ENCODE data around the gene AOC3. TPM values are rescaled to one million over a fixed set of nuclear protein-coding genes. Genes with fewer than 3 reads are reported as not detected.

The AOC3 gene
- total and polyA plus RNA-seq, 2 of the 13 experiments (the other 11 are each of a cell fraction or from before 2014, with no cell fraction given) = 8.7 to 51.7 TPM

GRCh38 chr17:42803074-42803883 lies 47.7 kb upstream of the AOC3 start (continued):
- TF ChIP-seq JARID2 (CRISPR knock-in tag; IDR thresholded peaks at IDR 0.05; ENCODE audit: insufficient replicate concordance) (no peak), ZBTB37 (CRISPR knock-in tag; IDR thresholded peaks at IDR 0.05) (peak; percentile 92), HES4 (CRISPR knock-in tag; IDR thresholded peaks at IDR 0.05; ENCODE audit: borderline replicate concordance) (no peak), RCOR2 (CRISPR knock-in tag; IDR thresholded peaks at IDR 0.05) (0 out of 2 replicates have a peak, but pooled peaks have one; percentile 53), ZBTB2 (CRISPR knock-in tag; IDR thresholded peaks at IDR 0.05; ENCODE audit: low read depth) (no peak), HNRNPLL (IDR thresholded peaks at IDR 0.05; ENCODE audit: low read depth, low read length, poor library complexity, severe bottlenecking) (no peak), EZH2 (conservative IDR thresholded peaks at IDR 0.05; ENCODE audit: low read depth, low read length) (no peak), ZFP37 (CRISPR knock-in tag; IDR thresholded peaks at IDR 0.05; ENCODE audit: borderline replicate concordance) (0 out of 2 replicates have a peak, but pooled peaks have one; percentile 40), GATAD2A (CRISPR knock-in tag; IDR thresholded peaks at IDR 0.05) (peak; percentile 87), MAF1 (CRISPR knock-in tag; IDR thresholded peaks at IDR 0.05; ENCODE audit: borderline replicate concordance) (no peak), NFE2 (CRISPR knock-in tag; IDR thresholded peaks at IDR 0.05) (no peak), ZNF816 (CRISPR knock-in tag; IDR thresholded peaks at IDR 0.05; ENCODE audit: borderline replicate concordance) (no peak), ZNF547 (CRISPR knock-in tag; IDR thresholded peaks at IDR 0.05) (no peak), DDIT3 (CRISPR knock-in tag; IDR thresholded peaks at IDR 0.05) (no peak), CENPBD1 (CRISPR knock-in tag; IDR thresholded peaks at IDR 0.05; ENCODE audit: borderline replicate concordance, low read depth) (no peak), TBX3 (IDR thresholded peaks at IDR 0.05; ENCODE audit: borderline replicate concordance) (no peak), ZNF235 (CRISPR knock-in tag; IDR thresholded peaks at IDR 0.05; ENCODE audit: borderline replicate concordance) (no peak), BCL6 (CRISPR knock-in tag; IDR thresholded peaks at IDR 0.05) (peak; percentile 87), HMGXB3 (CRISPR knock-in tag; IDR thresholded peaks at IDR 0.05; ENCODE audit: borderline replicate concordance) (no peak), DRAP1 (CRISPR knock-in tag; IDR thresholded peaks at IDR 0.05) (peak; percentile 21; the same call in 1 of the 2 replicates)

All from HepG2 (cell line).